NCI-H82 treated with DMSO at 0.1 percent for 48 hours (cell line): ENCODE data around the gene SLCO4A1.
A peak's percentile ranks its signal among the peaks of the same experiment; 100 is the strongest.

ENCODE experiments used
- DNase-seq: peaks from one replicate; lab custom pipeline; 2025; ENCODE audit not compliant: unreplicated experiment; lab: John Stamatoyannopoulos, UW

SLCO4A1 gene

DNA sequence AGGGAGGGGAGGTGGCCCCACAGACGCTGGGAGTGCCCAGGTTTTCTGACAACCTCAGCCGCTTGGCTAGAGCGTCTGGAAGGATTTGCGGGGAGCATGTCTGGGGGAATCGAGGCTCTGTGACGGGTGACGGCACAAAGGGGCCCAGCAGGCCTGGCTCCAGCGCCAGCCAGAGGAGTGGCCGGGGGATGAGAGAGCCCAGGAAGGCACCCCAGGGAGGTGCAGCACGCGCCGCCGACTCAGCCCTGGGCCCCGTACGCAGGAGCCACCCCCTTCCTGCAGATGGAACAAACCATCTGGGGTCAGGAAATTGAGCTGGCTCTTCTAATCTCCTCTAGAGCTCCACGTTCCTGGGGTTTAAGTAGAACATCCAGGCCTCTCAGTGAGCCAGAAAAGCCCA is 5.9 kb upstream of the SLCO4A1 start:
- peak; percentile 61 for DNase-seq

DNA sequence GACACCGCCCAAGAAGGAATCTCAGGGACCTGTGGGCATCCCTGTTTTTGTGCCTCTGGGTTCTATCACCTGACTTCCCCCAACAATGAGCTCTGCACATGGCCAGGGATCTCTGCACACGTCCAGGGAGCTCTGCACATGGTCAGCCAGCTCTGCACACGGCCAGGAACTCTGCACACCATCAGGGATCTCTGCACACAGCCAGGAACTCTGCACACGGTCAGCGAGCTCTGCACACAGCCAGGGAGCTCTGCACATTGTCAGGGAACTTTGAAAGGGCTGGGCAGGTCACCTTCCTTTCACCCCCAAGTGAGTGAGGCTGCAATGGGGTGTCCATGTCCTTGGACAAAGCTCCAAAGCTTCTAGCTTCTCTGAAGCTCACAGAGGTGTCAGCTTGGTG is 5.2 kb upstream of the SLCO4A1 start:
- no peak for DNase-seq

DNA sequence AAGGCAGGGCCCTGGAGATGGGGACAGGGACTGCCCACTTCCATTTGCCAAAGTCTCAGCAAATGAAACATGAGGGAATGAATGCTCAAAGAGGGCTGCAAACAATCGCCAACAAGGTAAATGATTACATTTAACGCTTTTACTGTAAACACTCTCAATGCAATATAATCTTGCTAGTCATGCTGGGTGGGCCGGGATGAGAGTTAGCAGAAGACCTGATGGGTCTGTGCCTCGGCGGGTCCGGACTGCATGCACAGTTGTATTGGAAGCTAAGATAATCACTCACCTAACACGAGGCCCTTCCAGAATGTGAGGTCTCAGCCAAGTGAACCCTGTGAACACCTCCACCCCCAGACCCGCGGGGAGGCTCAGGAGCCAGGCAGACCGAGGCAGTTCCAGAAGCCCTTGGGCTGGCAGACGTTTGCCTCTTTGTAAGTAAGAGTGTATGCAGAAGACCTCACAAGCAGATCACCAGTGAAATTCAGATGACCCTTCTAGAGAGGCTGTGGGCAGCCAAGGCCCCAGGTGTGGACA is 4.7 kb upstream of the SLCO4A1 start:
- no peak for DNase-seq

GRCh38 chr20:62638055-62638570 is 4.2 kb upstream of the SLCO4A1 start:
- no peak for DNase-seq

DNA sequence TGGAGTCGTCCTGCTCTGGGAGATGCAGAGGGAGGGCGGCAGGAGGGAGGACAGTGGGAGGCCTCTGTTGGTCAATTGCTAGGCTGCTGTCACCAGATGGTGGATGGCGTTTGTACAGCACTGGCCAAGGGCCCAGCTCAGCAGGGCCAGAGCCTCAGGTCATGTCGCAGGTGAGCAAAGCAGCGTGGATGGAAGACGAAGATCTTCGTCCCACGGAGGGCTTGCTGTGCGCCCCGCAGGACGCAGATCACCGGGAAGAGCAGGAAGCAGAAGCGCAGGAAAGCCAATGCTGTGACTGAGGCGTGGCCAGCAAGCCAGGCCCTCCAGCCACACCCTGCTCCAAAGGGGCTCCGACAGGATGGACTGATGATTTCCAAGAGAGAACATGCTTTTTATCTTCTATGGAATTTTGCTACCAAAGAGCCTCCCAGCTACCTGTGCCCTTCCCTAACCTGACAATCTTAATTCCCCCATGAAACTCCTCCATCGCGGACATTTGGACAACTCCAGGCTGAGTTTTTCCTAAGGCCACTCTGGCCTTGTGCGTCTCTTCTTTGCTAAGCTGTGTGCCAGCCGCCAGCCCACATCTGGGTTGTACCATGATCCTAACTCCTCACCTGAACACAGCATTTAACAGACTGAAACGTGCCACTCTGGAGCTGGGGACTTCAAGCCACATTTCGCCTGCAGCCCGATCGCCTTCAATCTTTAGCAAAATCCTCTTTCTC is 3.5 kb upstream of the SLCO4A1 start:
- DNase-seq = no peak

DNA sequence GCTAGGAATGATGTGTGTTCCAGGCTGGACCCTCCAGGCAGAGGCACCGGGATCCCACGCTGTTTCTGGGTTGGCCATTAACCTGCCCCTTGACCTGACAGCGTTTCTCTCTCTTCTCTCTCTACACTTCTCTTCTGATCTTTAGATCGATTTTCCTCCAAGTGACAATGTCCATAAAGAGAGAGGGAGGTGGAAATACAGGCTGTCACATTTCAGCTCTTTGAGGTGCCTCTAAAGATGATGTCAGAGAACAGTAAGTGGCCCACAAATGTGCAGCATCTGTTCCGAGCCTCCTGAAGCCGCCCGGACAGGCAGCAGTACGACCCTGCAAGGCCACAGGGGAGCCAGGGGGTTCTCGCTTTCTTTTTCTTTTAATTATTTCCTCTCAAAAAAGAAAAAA is 2.5 kb upstream of the SLCO4A1 start:
- no peak for DNase-seq

GRCh38 chr20:62640870-62641269 is 1.4 kb upstream of the SLCO4A1 start:
- DNase-seq = no peak

- no peak for DNase-seq
Measured at GRCh38 chr20:62641321-62642050, 817 bp upstream of the SLCO4A1 start.

DNA sequence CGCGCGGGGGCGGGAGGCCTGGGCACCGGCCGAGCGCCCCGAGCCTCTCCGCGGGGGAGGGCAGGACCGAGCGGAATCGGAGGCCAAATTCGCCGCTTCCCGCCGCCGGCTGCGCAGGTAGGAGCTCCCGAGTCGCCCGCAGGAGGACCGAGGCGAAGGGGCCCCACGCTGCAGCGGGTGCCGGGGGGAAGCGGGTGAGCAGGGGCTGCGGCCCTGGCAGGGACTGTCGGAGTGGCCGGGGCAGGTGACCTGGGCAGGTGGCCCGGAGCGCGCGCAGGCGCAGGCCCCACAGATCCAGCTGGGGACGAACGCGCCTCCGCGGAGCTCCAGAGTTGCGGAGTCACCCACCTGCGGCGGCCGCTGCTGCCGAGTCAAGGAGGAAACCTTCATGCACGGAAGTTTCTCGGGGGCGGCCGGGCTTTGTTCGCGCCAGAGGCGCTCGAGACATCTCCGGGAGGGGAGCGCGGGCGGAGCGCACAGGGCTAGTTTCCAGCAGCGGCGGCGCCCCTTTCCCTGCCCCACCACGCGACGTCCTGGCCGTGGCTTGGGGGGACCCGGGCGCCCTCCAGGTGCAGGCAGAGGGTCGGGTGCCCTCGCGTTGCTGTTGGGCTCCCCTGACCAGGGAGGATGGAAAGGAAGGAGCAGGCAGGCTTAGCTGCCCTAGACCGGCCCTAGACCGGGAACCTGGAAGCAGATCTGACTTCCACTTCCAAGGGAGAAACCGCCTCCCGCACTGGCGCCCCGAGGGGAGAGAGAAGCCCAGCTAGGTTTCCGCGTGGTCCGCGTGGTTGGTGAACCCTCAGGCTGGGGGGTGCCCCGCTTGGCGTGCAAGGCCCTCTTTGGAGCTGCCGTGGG is 590 bp downstream of the SLCO4A1 start:
- DNase-seq = no peak

GRCh38 chr20:62643521-62644043 is 1.3 kb downstream of the SLCO4A1 start:
- no peak for DNase-seq

DNA sequence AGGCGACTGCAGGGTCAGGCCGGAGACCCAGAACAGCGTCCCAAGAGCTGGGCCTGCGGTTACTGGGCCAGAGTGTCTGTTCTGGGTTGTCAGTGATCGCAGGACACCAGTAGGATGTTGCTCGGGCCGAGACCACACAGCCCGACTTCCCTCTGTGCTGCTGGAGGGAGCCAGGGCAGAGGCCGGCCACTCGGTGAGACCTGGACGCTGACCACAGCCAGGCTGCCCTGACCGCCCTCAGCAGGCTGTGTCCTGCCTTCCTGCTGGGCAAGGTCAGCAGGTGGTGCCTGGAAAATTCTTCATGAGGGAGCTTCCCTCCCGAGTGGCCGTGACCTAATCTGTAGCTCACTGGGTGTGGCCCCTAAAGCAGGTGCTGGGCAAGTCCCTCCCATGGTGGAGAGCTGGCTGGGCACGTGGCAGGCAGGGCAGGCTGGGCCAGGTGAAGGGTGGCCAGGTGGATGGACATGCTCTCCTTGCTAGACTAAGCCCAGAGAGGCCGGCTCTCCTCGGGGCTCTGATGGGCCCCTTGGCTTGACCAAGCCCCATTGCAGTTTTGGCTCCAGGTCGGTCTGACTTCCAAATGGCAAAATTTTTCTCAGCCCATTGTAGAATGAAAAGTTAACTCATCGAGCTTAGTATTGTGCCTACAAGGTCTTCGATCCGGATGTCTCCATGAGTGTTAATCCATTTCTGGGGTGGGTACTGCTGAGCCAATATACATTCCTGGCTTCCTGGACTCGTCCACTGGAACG is 1.9 kb downstream of the SLCO4A1 start:
- DNase-seq = no peak

- no peak for DNase-seq
Measured at GRCh38 chr20:62644802-62645496, 2.6 kb downstream of the SLCO4A1 start.

DNA sequence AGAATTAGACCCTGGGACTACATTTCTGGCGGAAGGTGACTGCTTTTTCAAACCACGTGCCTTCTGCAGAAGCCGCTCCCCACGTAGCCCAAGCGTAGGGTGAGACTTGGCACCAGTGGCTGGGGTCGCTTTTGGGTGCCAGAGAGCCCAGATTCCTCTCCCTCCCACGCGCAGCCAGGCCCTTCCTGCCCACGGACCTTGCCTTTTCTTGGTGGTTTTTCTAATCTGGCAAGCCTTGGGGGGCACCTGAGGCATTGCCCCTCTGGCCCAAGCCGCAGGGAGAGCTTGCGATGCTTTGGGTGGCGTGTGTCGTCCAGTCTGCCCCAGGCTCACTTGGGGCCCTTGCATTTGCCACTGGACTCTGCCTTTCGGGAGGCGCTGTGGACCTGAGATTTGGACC is 3.3 kb downstream of the SLCO4A1 start:
- DNase-seq = no peak

GRCh38 chr20:62646851-62647520 is 4.7 kb downstream of the SLCO4A1 start:
- DNase-seq = no peak

DNA sequence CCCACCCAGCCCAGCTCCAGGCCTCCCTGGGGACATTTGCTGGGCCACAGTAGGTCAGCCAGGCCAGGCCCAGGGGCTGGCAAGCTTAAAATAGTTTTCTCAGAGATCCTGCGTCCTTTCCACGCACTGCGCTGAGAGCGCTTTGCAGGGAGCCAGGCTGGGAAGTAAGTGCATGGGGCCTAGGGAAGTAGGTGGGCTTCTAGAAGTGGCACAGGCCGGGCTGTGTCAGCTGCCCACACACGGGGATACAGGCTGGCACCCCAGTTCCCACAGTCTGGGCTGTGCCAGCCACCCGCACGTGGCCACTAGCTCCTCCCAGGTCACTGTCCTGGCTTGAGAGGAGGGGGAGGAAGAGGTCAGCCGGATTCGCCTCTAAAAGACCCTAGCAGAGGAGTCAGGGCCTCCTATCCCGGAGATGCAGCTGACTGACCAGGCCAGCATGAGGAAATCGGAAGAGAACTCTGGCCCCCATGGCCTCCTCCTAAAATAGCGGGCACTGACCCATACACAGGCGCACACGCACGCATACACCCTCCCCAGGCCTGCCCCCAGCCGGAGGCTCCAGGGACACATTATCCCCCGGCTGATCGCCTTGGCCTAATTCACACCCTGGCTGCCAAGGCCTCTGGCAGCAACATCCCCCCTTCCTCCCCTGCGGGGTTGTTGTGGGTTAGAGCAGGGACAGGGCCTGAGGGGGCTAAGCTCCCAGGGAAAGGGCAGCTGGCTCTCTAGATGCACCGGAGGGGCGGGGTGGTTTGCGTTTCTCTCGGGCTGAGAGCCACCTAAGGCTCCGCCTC is 5.4 kb downstream of the SLCO4A1 start:
- no peak for DNase-seq

DNA sequence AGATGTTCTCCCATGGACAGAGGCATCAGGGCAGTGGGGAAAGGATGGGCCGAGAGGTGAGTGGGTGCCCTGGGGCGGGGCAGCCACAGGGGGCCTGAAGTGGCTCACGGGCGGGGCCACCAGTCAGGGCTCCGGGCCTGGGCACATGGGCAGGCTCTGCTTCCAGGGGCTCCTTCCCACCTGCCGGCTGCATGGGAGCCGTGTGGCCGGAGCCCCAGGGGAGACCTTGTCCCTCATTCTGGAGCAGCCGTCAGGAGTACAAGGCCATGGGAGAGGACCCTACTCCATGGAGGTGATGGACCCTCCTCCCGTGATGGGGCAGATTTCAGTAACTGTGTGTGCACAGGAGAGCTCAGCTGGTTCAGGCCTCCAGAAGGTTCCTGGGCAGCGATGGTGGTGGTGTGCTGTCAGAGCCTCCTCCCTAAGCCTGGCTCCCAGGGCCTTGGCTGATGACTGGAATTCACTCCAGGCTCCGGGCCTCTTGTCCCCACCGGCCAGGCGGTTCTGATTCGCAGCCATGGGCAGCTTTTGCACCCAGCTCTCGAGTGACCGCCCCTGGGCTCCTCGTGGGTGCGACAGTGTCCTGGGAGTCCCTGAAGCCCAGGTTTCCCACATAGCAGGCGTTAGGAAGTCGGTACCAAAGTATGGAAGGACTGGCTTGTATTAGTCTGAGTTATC is 6.2 kb downstream of the SLCO4A1 start:
- no peak for DNase-seq

DNA sequence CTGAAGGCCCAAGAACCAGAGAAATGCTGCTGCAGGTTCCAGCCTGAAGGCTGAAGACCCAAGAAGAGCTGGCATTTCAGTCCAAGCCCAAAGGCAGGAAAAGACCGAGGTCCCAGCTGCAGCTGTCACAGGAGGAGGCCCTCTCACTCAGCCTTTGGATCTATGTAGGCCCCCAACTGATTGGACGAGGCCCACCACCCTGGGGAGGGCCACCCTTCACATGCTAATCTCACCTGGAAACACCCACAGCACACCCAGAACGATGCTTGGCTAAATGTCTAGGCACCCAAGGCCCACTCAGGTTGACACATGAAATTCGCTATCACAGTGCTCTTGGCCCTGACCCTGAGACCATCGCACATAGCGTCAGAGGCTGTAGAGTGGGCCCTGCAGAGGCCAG is 6.8 kb downstream of the SLCO4A1 start:
- no peak for DNase-seq
